Measurements from ENCODE around the gene ZNF609.

DNA sequence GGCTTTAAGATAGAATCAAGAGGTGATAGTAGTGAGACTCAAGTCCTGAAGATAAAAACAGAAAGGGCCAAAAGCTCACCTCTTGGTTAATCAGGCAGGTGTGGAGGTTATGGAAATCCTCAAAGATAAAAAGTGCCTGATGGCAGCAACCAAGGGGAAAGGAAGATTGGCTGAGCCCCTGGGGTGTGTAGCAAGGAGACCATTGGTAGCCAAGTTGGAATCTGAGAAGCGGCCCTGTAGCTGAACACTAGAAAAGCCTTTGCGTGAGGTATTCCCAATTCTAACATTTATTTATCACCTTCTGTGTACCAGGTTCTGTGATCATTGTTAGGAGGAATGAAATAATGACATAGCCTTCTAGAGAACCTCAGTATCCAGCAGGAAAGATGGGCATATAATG, 98.9 kb downstream of the ZNF609 start:
- TF ChIP-seq, protein P1, sequence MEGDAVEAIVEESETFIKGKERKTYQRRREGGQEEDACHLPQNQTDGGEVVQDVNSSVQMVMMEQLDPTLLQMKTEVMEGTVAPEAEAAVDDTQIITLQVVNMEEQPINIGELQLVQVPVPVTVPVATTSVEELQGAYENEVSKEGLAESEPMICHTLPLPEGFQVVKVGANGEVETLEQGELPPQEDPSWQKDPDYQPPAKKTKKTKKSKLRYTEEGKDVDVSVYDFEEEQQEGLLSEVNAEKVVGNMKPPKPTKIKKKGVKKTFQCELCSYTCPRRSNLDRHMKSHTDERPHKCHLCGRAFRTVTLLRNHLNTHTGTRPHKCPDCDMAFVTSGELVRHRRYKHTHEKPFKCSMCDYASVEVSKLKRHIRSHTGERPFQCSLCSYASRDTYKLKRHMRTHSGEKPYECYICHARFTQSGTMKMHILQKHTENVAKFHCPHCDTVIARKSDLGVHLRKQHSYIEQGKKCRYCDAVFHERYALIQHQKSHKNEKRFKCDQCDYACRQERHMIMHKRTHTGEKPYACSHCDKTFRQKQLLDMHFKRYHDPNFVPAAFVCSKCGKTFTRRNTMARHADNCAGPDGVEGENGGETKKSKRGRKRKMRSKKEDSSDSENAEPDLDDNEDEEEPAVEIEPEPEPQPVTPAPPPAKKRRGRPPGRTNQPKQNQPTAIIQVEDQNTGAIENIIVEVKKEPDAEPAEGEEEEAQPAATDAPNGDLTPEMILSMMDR (IDR thresholded peaks at IDR 0.05): no peak
- TF ChIP-seq POLR2A (IDR thresholded peaks at IDR 0.05): no peak

Data from body of pancreas (tissue), 4 donors.